Measurements from ENCODE around the gene PIP5K1A.
"Not testable (repeated sequence)": the region's sequence is repeated elsewhere in the genome, so short reads cannot be mapped to it uniquely, and the experiment has no call there.

PIP5K1A gene

DNA sequence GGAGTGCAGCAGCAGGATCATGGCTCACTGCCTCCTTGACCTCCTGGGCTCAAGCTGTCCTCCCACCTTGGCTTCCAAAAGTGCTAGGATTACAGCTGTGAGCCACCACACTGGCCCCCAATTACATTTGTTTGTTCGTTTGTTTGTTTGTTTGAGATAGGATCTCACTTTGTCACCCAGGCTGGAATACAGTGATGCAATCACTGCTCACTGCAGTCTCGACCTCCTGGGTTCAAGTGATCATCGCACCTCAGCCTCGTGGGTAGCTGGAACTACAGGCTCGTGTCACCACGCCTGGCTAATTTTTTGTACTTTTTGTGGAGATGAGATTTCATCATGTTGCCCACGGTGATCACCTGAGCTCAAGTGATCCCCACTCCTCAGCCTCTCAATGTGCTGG, 6.3 kb upstream of the PIP5K1A start:
- H3K4me3 ChIP-seq (ENCODE audit: low read depth, low read length, poor library complexity, severe bottlenecking) = no peak overlapping the region
- H3K36me3 ChIP-seq (ENCODE audit: insufficient read depth, low read length) = no peaks in the 10 kb centered on the region
- peaks cover 30% of the 10 kb centered on the region for H3K4me1 ChIP-seq (ENCODE audit: insufficient read depth, low read length, severe bottlenecking)
- peaks cover 8% of the 10 kb centered on the region; the same call in 1 of the 2 replicates for H3F3A ChIP-seq (ENCODE audit: insufficient read depth, low read length)
- H3K9me3 ChIP-seq (ENCODE audit: low read length) = no peaks in the 10 kb centered on the region
- TF ChIP-seq EZH2 (IDR thresholded peaks at IDR 0.05; ENCODE audit: borderline replicate concordance, low read length) (no peak), CTCF (IDR thresholded peaks at IDR 0.05; ENCODE audit: low read length) (no peak)
- no peaks in the 10 kb centered on the region for H4K20me1 ChIP-seq (ENCODE audit: insufficient read depth, low read length)
- peaks cover 7% of the 10 kb centered on the region for H3K79me2 ChIP-seq (ENCODE audit: insufficient read depth, low read length)
- no peak overlapping the region for H3K9ac ChIP-seq (ENCODE audit: low read length)
- no peaks in the 10 kb centered on the region for H3K9me2 ChIP-seq (ENCODE audit: low read depth, low read length)
- no peaks in the 10 kb centered on the region; the same call in 1 of the 2 replicates for H3K27me3 ChIP-seq (ENCODE audit: insufficient read depth, low read length)
- H3K27ac ChIP-seq (ENCODE audit: low read depth, low read length, poor library complexity, severe bottlenecking) = no peak overlapping the region
- H3K4me2 ChIP-seq (ENCODE audit: low read length) = no peak overlapping the region
- H2AFZ ChIP-seq (ENCODE audit: low read length) = no peak overlapping the region

DNA sequence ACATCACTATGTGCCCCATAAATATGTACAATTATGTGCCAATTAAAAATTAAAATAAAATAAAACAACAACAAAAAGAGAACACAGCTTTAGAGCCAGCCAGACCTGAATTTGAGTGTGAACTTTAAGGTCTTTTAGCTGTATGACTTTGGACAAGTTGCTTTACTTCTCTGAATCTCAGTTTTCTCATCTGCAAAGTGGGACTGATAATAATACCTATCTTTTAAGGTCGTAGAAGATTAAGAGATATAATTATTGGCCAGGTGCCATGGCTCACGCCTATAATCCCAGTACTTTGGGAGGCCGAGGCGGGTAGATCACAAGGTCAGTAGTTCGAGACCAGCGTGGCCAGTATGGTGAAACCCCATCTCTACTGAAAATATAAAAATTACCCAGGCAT, 5.0 kb upstream of the PIP5K1A start:
- no peak overlapping the region for H3K9ac ChIP-seq (ENCODE audit: low read length)
- no peak overlapping the region for H3K4me3 ChIP-seq (ENCODE audit: low read depth, low read length, poor library complexity, severe bottlenecking)

DNA sequence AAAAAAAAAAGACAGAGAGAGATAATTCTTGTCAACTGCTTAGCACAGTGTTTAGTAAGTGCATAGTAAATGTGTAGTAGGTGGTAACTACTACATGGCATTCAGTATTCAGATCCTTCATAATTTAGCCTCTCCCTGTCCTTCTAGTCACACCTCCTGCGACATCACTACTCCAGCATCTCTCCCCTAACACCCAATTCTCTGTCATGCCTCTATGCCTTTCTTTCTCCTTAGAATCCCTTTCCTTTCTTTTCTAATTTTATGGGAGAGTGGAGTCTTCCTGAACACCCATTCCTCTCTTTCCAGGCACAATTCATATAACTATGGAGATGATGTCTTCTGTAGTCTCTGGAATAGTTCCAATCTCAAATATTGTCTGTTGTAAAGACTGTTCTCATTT, 4.5 kb upstream of the PIP5K1A start:
- Histone ChIP-seq H3K27me3 (ENCODE audit: insufficient read depth, low read length) (no peaks in the 10 kb centered on the region; the same call in 1 of the 2 replicates), H3K9me3 (ENCODE audit: low read length) (no peaks in the 10 kb centered on the region), H2AFZ (ENCODE audit: low read length) (no peak overlapping the region), H3K79me2 (ENCODE audit: insufficient read depth, low read length) (peaks cover 10% of the 10 kb centered on the region), H3F3A (ENCODE audit: insufficient read depth, low read length) (peaks cover 8% of the 10 kb centered on the region; the same call in 1 of the 2 replicates), H3K4me1 (ENCODE audit: insufficient read depth, low read length, severe bottlenecking) (peaks cover 29% of the 10 kb centered on the region), H4K20me1 (ENCODE audit: insufficient read depth, low read length) (no peaks in the 10 kb centered on the region), H3K27ac (ENCODE audit: low read depth, low read length, poor library complexity, severe bottlenecking) (no peak overlapping the region), H3K4me3 (ENCODE audit: low read depth, low read length, poor library complexity, severe bottlenecking) (no peak overlapping the region), H3K36me3 (ENCODE audit: insufficient read depth, low read length) (no peaks in the 10 kb centered on the region), H3K9me2 (ENCODE audit: low read depth, low read length) (no peaks in the 10 kb centered on the region), H3K4me2 (ENCODE audit: low read length) (no peak overlapping the region), H3K9ac (ENCODE audit: low read length) (no peak overlapping the region)
- TF ChIP-seq EZH2 (IDR thresholded peaks at IDR 0.05; ENCODE audit: borderline replicate concordance, low read length) (no peak), CTCF (IDR thresholded peaks at IDR 0.05; ENCODE audit: low read length) (no peak)

More for the DNA sequence above, 5.0 kb upstream of the PIP5K1A start:
- Histone ChIP-seq H3K4me2 (ENCODE audit: low read length) (no peak overlapping the region), H4K20me1 (ENCODE audit: insufficient read depth, low read length) (no peaks in the 10 kb centered on the region), H3K36me3 (ENCODE audit: insufficient read depth, low read length) (no peaks in the 10 kb centered on the region), H3K9me2 (ENCODE audit: low read depth, low read length) (no peaks in the 10 kb centered on the region), H3K4me1 (ENCODE audit: insufficient read depth, low read length, severe bottlenecking) (peaks cover 35% of the 10 kb centered on the region), H3K79me2 (ENCODE audit: insufficient read depth, low read length) (peaks cover 7% of the 10 kb centered on the region), H3F3A (ENCODE audit: insufficient read depth, low read length) (peaks cover 8% of the 10 kb centered on the region; the same call in 1 of the 2 replicates), H3K27me3 (ENCODE audit: insufficient read depth, low read length) (no peaks in the 10 kb centered on the region; the same call in 1 of the 2 replicates), H3K9me3 (ENCODE audit: low read length) (no peaks in the 10 kb centered on the region), H3K27ac (ENCODE audit: low read depth, low read length, poor library complexity, severe bottlenecking) (no peak overlapping the region), H2AFZ (ENCODE audit: low read length) (no peak overlapping the region)
- TF ChIP-seq CTCF (IDR thresholded peaks at IDR 0.05; ENCODE audit: low read length) (no peak), EZH2 (IDR thresholded peaks at IDR 0.05; ENCODE audit: borderline replicate concordance, low read length) (no peak)

DNA sequence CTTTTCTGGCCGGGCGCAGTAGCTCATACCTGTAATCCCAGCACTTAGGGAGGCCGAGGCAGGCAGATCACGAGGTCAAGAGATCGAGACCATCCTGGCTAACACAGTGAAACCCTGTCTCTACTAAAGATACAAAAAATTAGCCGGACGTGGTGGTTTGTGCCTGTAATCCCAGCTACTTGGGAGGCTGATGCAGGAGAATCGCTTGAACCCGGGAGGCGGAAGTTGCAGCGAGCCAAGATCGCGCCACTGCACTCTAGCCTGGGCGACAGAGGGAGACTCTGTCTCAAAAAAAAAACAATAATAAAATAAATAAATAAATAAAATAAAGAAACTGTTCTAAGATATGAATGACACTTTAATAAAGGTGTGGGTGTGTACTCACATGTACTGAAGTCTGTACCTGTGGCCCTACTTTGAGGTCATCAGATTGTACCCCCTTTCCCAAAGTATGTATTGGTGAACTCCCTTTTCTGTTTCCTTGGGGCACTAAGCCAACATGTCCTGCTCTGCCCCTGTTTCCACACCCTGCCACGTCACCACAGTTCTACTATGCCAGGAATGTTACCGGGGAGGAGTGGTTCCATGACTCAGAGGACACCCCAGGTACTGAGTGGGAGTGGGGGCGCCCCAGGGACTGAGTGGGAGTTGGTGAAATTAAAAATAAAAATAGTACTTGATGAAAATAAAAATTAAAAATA, 3.3 kb upstream of the PIP5K1A start:
- H3K4me1 ChIP-seq (ENCODE audit: insufficient read depth, low read length, severe bottlenecking) = peaks cover 31% of the 10 kb centered on the region
- not testable (repeated sequence) for H3K27ac ChIP-seq (ENCODE audit: low read depth, low read length, poor library complexity, severe bottlenecking); H2AFZ ChIP-seq (ENCODE audit: low read length); H3K4me3 ChIP-seq (ENCODE audit: low read depth, low read length, poor library complexity, severe bottlenecking); H3K9me3 ChIP-seq (ENCODE audit: low read length); H3K36me3 ChIP-seq (ENCODE audit: insufficient read depth, low read length); H4K20me1 ChIP-seq (ENCODE audit: insufficient read depth, low read length); H3F3A ChIP-seq (ENCODE audit: insufficient read depth, low read length); H3K27me3 ChIP-seq (ENCODE audit: insufficient read depth, low read length); H3K9me2 ChIP-seq (ENCODE audit: low read depth, low read length); H3K9ac ChIP-seq (ENCODE audit: low read length)
- peak overlapping the region; percentile 36; the same call in 1 of the 2 replicates for H3K4me2 ChIP-seq (ENCODE audit: low read length)
- H3K79me2 ChIP-seq (ENCODE audit: insufficient read depth, low read length) = peaks cover 15% of the 10 kb centered on the region
